K562 (cell line): Measurements from ENCODE around the gene INPP5K. TPM values are rescaled to one million over a fixed set of nuclear protein-coding genes. Genes with fewer than 3 reads are reported as not detected.
A peak's percentile ranks its signal among the peaks of the same experiment; 100 is the strongest.

ENCODE experiments used
- CSDE1 ChIP-seq, 2 experiments: fragments of 450-650 bp; IDR thresholded peaks; 2 replicates each; pipeline ENCODE4 v1.6.1; 2016; ENCODE audit warnings: mild to moderate bottlenecking in 1 of 2
- CXXC5 ChIP-seq: fragments of 250-450 bp; sonication (Bioruptor Pico); IDR thresholded peaks from 2 replicates; pipeline ENCODE4 v1.8.0; 2022; ENCODE audit warnings: inconsistent platforms, mild to moderate bottlenecking, moderate library complexity
- E2F3 ChIP-seq: fragments of 250-450 bp; sonication (Bioruptor Pico); IDR thresholded peaks from 2 replicates; pipeline ENCODE4 v1.4.0; 2020; ENCODE audit warnings: mild to moderate bottlenecking
- EHMT2 ChIP-seq: fragments of 450-650 bp; IDR thresholded peaks from 2 replicates; pipeline ENCODE4 v1.6.1; 2018; ENCODE audit warnings: antibody characterized with exemption
- ELF2 ChIP-seq: fragments of 250-450 bp; sonication (Bioruptor Pico); IDR thresholded peaks from 2 replicates; pipeline ENCODE4 v1.5.0; 2021; ENCODE audit warnings: mild to moderate bottlenecking
- ETV1 ChIP-seq: fragments of 450-650 bp; conservative IDR thresholded peaks from 2 replicates; pipeline ENCODE4 v1.6.1; 2016; ENCODE audit warnings: missing genetic modification characterization, control low read depth, low read depth, missing compliant biosample characterization
- GATAD2B ChIP-seq: fragments of 450-650 bp; IDR thresholded peaks from 2 replicates; pipeline ENCODE4 v1.6.1; 2017; ENCODE audit warnings: mild to moderate bottlenecking, borderline replicate concordance
- HEY1 ChIP-seq: fragments of 250-450 bp; sonication (Bioruptor Pico); IDR thresholded peaks from 2 replicates; pipeline ENCODE4 v1.5.0; 2020; ENCODE audit warnings: mild to moderate bottlenecking, moderate library complexity, borderline replicate concordance
- HNRNPL ChIP-seq: fragments of 200-400 bp; formaldehyde crosslinking; IDR thresholded peaks from 2 replicates; pipeline ENCODE4 v1.6.1; 2017; ENCODE audit warnings: low read depth, mild to moderate bottlenecking, low read length
- MAX ChIP-seq: sonication (generic); formaldehyde crosslinking; IDR thresholded peaks from 2 replicates; pipeline ENCODE4 v1.9.0; 2022; ENCODE audit warnings: mild to moderate bottlenecking, missing genetic modification reagents
- MAZ ChIP-seq, 2 experiments: fragments of 450-650 bp in 1 of 2; sonication (generic) in 1 of 2; formaldehyde crosslinking; IDR thresholded peaks in 1 of 2; conservative IDR thresholded peaks in 1 of 2; 2 replicates each; pipeline versions ENCODE4 v1.4.0 to v1.5.0; 2020; ENCODE audit warnings: mild to moderate bottlenecking in 1 of 2, missing genetic modification reagents in 1 of 2
- NR1H2 ChIP-seq: sonication (generic); formaldehyde crosslinking; IDR thresholded peaks from 2 replicates; pipeline ENCODE4 v1.4.0; 2020; ENCODE audit warnings: mild to moderate bottlenecking, missing genetic modification reagents
- PHB ChIP-seq: fragments of 250-450 bp; sonication (Bioruptor Pico); IDR thresholded peaks from 2 replicates; pipeline ENCODE4 v1.5.0; 2021
- RFX7 ChIP-seq: fragments of 250-450 bp; sonication (Bioruptor Pico); IDR thresholded peaks from 2 replicates; pipeline ENCODE4 v1.5.1; 2021; ENCODE audit warnings: mild to moderate bottlenecking
- ZNF384 ChIP-seq: IDR thresholded peaks from 2 replicates; pipeline ENCODE4 v1.6.1; 2012; ENCODE audit warnings: low read depth, low read length, improper control_type of control experiment
- polyA plus RNA-seq, 8 experiments: library from polyadenylated mRNA; depleted of rRNA in 4 of 8; stranded (reverse) in 5 of 8; unstranded in 3 of 8; fragments of >200 nt; fragmentation: Nextera tagmentation in 2 of 8; fragmentation: Illumina TruSeq in 1 of 8; extraction: Ambion mirVana in 2 of 8; extraction: Trizol in 1 of 8; gene quantifications; 2 replicates each; pipeline versions ENCODE4 v1.2.1 to v1.2.3, GENCODE V29; 2011 to 2014; ENCODE audit warnings: inconsistent platforms in 1 of 8, missing spikeins in 1 of 8
- total RNA-seq, 7 experiments: library from RNA; depleted of rRNA in 6 of 7; stranded (reverse); fragments of >200 nt in 6 of 7; fragmentation: Illumina TruSeq in 2 of 7; extraction: Trizol in 2 of 7; gene quantifications; 2 replicates each; pipeline versions ENCODE4 v1.2.1 to v1.2.3, GENCODE V29; 2011 to 2021; ENCODE audit warnings: low replicate concordance in 1 of 7
- TF ChIP-seq, protein P1 (sequence below): fragments of 250-450 bp; sonication (Bioruptor Pico); IDR thresholded peaks from 2 replicates; pipeline ENCODE4 v1.9.0; 2021; ENCODE audit warnings: mild to moderate bottlenecking, inconsistent platforms

INPP5K gene
- total and polyA plus RNA-seq, 9 of the 15 experiments (the other 6 are each of a cell fraction or from before 2014, with no cell fraction given) = 0.63 to 15.1 (median 10.1) TPM

DNA sequence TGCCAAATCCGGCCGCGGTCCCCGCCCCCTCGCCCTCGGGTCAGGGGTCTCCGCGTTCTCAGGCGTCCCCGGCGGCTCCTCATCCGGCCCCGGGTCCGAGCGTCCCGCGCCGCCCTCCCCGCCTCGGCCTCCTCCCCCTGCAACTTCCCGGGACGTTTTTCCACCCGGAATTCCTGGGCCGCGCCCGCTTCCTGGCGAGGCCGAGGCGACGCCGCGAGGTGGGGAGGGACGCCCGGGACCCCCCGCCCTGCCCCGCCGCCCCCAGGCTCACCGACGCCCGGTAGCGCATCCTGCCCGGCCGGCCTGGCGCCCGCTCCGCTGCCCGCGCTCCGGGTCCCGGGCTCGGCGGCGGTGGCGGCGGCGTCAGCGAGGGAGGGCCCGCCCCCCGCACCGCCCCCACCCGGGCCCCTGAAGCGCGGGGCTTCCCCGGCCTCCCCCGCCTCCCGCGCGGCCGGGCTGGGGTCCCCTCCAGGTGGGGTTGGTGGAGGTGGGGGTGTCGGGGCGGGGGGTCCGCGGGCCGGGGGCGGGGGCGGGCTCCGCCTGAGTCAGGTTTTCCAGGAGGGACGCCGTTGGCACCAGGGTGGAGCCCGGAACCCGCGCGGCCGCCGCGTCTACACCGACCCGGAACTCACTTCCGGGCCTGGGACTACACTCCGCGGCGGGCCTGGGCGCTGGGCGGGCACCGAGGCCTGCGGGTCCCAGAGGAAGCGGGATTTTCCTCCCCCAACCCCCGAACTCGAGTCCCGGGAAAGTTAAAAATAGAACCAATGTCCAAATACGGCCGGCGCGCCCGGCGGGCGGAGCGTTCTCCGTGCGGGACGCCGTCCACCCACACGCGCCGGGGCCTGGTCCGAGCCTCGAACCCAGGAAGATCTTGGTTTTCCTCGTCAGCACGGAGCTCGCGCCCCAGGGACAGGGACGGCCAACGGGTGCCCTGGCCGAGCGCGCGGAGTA is 30.7 kb downstream of the INPP5K start (continued):
- TF ChIP-seq MAX (0 out of 2 replicates have a peak, but pooled peaks have one; percentile 19), HEY1 (CRISPR knock-in tag) (no peak), CSDE1 (IDR thresholded peaks at IDR 0.05) (no peak), HNRNPL (peak; percentile 68; the same call in 1 of the 2 replicates), NR1H2 (CRISPR knock-in tag) (no peak), EHMT2 (no peak), ELF2 (CRISPR knock-in tag) (0 out of 2 replicates have a peak, but pooled peaks have one; percentile 24), CXXC5 (CRISPR knock-in tag) (peak; percentile 58), MAZ (CRISPR knock-in tag; conservative IDR thresholded peaks at IDR 0.05 in 1 of 2, IDR thresholded peaks at IDR 0.05 in 1 of 2) (peak; percentile 8 to 41; a peak in 2 of 4 replicates), GATAD2B (peak; percentile 25; the same call in 1 of the 2 replicates), ETV1 (tag) (peak; percentile 64), RFX7 (CRISPR knock-in tag) (no peak), E2F3 (CRISPR knock-in tag) (0 out of 2 replicates have a peak, but pooled peaks have one; percentile 17), PHB (CRISPR knock-in tag) (no peak), ZNF384 (no peak)
- TF ChIP-seq, protein P1, sequence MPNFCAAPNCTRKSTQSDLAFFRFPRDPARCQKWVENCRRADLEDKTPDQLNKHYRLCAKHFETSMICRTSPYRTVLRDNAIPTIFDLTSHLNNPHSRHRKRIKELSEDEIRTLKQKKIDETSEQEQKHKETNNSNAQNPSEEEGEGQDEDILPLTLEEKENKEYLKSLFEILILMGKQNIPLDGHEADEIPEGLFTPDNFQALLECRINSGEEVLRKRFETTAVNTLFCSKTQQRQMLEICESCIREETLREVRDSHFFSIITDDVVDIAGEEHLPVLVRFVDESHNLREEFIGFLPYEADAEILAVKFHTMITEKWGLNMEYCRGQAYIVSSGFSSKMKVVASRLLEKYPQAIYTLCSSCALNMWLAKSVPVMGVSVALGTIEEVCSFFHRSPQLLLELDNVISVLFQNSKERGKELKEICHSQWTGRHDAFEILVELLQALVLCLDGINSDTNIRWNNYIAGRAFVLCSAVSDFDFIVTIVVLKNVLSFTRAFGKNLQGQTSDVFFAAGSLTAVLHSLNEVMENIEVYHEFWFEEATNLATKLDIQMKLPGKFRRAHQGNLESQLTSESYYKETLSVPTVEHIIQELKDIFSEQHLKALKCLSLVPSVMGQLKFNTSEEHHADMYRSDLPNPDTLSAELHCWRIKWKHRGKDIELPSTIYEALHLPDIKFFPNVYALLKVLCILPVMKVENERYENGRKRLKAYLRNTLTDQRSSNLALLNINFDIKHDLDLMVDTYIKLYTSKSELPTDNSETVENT (CRISPR knock-in tag) = no peak
